Memory B cell (primary cell): ENCODE measurements around the gene RASAL2.

Source experiments
- ATAC-seq: fragments of 150-1000 bp; cut with Tn5 transposase; 2 replicates; pipeline ENCODE4 v1.10.0; 2021; ENCODE audit warnings: low read depth, mild to moderate bottlenecking, moderate library complexity
- DNase-seq, 2 donors: peaks; one replicate each; pipeline ENCODE4 v3.0.0; 2022; ENCODE audit warnings: low spot score in 2 of 2
- H3K27ac Mint-ChIP-seq: one replicate; pipeline ENCODE4 v1.8.0; 2022; ENCODE audit warnings: mild to moderate bottlenecking, moderate library complexity, mixed read lengths
- H3K27me3 Mint-ChIP-seq: one replicate; pipeline ENCODE4 v1.8.0; 2022; ENCODE audit warnings: mixed read lengths
- H3K36me3 Mint-ChIP-seq: one replicate; pipeline ENCODE4 v1.8.0; 2022; ENCODE audit warnings: mild to moderate bottlenecking, mixed read lengths
- H3K4me1 Mint-ChIP-seq: one replicate; pipeline ENCODE4 v1.8.0; 2022; ENCODE audit warnings: mixed read lengths
- H3K4me3 Mint-ChIP-seq: one replicate; pipeline ENCODE4 v1.8.0; 2022; ENCODE audit warnings: mild to moderate bottlenecking, moderate library complexity, mixed read lengths
- H3K9me3 Mint-ChIP-seq: one replicate; pipeline ENCODE4 v1.8.0; 2022; ENCODE audit warnings: mixed read lengths

Gene RASAL2

GRCh38 chr1:178266113-178266512 lies 172.2 kb downstream of the RASAL2 start:
- H3K4me3 Mint-ChIP-seq = no peak overlapping the region
- H3K4me1 Mint-ChIP-seq = no peaks in the 10 kb centered on the region

DNA sequence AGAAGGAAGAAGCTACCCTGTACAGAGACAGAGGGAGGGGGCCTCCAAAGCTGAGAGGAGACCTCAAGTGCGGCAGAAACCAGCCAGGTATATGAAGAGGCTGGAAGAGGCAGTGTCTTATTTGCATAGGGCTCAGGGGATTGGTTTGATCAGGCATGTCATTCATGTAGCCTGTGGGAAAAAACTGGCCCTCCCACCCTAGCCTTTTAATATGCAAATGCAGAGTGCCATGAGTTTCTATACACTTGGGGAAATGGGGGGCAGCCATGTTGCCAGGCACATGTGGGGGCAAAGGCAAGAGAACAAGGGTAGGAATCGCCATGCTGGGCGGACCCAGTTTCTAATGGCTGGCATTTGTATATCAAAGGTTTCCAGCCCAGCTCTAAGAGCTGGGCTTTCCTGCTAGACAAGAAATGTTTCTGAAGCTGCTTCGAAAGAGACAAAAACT lies 172.7 kb downstream of the RASAL2 start:
- Mint-ChIP-seq H3K27me3 (peaks cover under 1% of the 10 kb centered on the region), H3K27ac (no peak overlapping the region), H3K4me1 (no peaks in the 10 kb centered on the region), H3K36me3 (no peaks in the 10 kb centered on the region), H3K4me3 (no peak overlapping the region), H3K9me3 (no peaks in the 10 kb centered on the region)
- ATAC-seq (no peak), DNase-seq (no peak)

More at GRCh38 chr1:178266113-178266512, 172.2 kb downstream of the RASAL2 start:
- no peaks in the 10 kb centered on the region for H3K27me3 Mint-ChIP-seq
- ATAC-seq (no peak), DNase-seq (no peak)
- H3K9me3 Mint-ChIP-seq = no peaks in the 10 kb centered on the region
- no peaks in the 10 kb centered on the region for H3K36me3 Mint-ChIP-seq
- no peak overlapping the region for H3K27ac Mint-ChIP-seq

DNA sequence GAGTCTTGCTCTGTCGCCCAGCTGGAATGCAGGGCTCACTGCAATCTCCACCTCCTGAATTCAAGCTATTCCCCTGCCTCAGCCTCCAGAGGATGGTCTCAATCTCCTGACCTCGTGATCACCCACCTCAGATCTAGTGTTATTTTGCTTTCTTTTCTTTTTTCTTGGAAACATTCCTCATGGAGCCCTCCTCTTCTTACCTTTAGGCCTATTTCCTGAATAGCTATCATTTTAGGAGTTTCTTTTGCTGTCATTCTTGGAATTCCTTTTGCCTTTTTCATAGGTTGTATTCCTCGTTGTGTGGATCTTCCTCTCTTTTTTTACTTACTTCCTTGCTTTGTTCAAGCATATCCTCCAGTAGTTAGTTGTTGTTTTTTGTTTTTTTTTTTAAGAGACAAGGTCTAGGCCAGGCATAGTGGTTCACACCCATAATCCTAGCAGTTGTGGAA lies 173.8 kb downstream of the RASAL2 start:
- peaks cover 3% of the 10 kb centered on the region for H3K27me3 Mint-ChIP-seq
- H3K27ac Mint-ChIP-seq = no peak overlapping the region
- DNase-seq (no peak), ATAC-seq (no peak)
- no peaks in the 10 kb centered on the region for H3K36me3 Mint-ChIP-seq
- no peaks in the 10 kb centered on the region for H3K4me1 Mint-ChIP-seq
- H3K4me3 Mint-ChIP-seq = no peak overlapping the region
- H3K9me3 Mint-ChIP-seq = no peaks in the 10 kb centered on the region

GRCh38 chr1:178271471-178271870 lies 177.6 kb downstream of the RASAL2 start:
- no peaks in the 10 kb centered on the region for H3K36me3 Mint-ChIP-seq
- no peak overlapping the region for H3K4me3 Mint-ChIP-seq
- DNase-seq (no peak), ATAC-seq (no peak)
- no peaks in the 10 kb centered on the region for H3K9me3 Mint-ChIP-seq
- H3K4me1 Mint-ChIP-seq = no peaks in the 10 kb centered on the region
- H3K27me3 Mint-ChIP-seq = peaks cover 7% of the 10 kb centered on the region
- no peak overlapping the region for H3K27ac Mint-ChIP-seq

DNA sequence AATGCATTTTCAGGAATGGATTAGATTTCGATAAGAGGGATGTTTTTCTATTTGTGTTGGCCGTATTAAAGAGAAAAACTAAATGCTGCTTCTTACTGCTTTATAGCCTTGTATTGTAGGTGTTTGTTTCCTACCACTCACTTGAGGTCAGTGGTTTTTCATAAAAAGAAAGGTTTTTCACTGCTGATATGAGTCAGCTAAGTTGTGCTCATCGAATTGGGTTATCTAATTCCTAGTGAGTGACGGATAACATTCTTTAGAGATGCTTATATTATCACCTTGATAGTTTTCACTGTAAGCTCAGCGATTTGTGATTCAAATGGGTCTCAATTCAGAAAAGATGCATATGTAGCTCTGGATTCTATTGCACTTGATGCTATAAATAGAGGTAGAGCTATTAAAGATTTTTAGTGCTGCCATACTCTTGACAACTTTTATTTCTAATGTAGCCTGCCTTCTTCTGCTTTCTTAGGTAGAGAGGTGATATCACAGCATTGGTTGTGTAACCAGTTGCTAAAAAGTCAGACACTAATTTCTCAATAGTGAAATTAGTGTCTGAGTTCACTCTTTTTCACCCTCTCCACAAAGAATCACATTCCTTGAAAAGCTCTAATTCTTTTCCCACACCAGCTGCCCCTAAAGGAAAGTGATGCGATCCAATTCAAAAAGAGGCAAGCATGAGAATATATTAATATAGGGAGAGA lies 180.0 kb downstream of the RASAL2 start:
- peaks cover 7% of the 10 kb centered on the region for H3K27me3 Mint-ChIP-seq
- DNase-seq = no peak
- no peaks in the 10 kb centered on the region for H3K4me1 Mint-ChIP-seq
- H3K9me3 Mint-ChIP-seq = peaks cover 4% of the 10 kb centered on the region
- H3K36me3 Mint-ChIP-seq = no peaks in the 10 kb centered on the region
- no peak overlapping the region for H3K27ac Mint-ChIP-seq
- ATAC-seq = no peak
- H3K4me3 Mint-ChIP-seq = no peak overlapping the region

DNA sequence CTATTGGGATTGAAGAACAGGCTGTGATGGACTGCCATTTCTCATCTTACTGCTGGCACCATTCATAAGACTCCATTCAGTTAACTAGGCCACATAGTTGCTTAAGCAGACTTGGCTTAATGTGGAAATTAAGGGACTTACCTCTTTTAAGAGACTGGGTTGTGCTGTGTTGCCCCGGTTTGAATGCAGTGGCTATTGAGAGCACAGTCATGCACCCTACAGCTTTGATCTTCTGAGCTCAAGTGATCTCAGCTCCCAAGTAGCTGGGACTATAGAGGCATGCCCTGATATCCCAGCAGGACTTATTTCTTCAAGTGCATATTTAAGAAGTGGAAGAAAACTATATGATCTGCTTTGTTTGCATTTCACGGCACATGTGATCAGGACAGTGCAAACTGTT lies 181.1 kb downstream of the RASAL2 start:
- peaks cover 4% of the 10 kb centered on the region for H3K9me3 Mint-ChIP-seq
- ATAC-seq = no peak
- H3K4me1 Mint-ChIP-seq = no peaks in the 10 kb centered on the region
- no peaks in the 10 kb centered on the region for H3K36me3 Mint-ChIP-seq
- H3K4me3 Mint-ChIP-seq = no peak overlapping the region
- H3K27me3 Mint-ChIP-seq = peaks cover 7% of the 10 kb centered on the region
- DNase-seq = no peak
- H3K27ac Mint-ChIP-seq = no peak overlapping the region

GRCh38 chr1:178275553-178275952 lies 181.6 kb downstream of the RASAL2 start:
- DNase-seq (no peak), ATAC-seq (no peak)
- peaks cover 7% of the 10 kb centered on the region for H3K27me3 Mint-ChIP-seq
- no peak overlapping the region for H3K4me3 Mint-ChIP-seq
- peaks cover 4% of the 10 kb centered on the region for H3K9me3 Mint-ChIP-seq
- no peaks in the 10 kb centered on the region for H3K36me3 Mint-ChIP-seq
- no peaks in the 10 kb centered on the region for H3K4me1 Mint-ChIP-seq
- H3K27ac Mint-ChIP-seq = no peak overlapping the region

DNA sequence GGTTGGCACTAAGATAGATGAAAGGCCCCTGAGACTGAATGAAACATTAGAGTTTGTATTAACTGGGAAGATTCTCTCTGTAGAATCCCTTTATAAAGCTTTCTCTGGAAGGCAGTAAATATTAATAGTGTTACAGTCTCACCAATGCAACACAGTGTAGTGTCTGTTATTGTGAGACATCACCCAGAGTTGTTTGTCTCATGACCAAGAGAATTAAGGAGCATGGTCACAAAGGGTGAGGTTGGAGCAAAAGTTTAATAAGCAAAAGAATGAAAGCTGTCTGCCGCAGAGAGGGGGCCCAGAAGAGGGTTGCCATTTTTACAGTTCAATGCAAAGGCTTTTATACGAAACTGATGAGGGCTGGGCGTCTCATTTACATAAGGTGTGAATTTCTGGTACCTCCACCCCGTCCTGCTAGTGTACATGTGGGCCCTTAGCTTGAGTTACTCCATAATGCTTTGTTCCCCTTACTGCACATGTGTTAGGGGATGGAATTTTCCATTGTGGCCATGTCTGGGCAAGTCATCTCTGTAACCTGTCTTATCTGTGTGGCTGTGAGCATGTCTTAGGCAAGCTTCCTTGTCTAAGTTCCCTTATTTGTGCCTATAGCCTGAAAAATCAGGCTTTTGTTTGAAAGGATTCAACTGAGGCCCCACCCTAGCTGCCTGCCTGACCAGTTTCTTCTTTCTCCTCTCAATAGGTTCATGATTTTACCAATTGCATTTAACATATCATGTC lies 184.1 kb downstream of the RASAL2 start:
- Mint-ChIP-seq H3K27ac (no peak overlapping the region), H3K36me3 (no peaks in the 10 kb centered on the region), H3K4me3 (no peak overlapping the region), H3K4me1 (no peaks in the 10 kb centered on the region), H3K9me3 (peaks cover 4% of the 10 kb centered on the region), H3K27me3 (peaks cover 6% of the 10 kb centered on the region)
- no peak for DNase-seq
- no peak for ATAC-seq

DNA sequence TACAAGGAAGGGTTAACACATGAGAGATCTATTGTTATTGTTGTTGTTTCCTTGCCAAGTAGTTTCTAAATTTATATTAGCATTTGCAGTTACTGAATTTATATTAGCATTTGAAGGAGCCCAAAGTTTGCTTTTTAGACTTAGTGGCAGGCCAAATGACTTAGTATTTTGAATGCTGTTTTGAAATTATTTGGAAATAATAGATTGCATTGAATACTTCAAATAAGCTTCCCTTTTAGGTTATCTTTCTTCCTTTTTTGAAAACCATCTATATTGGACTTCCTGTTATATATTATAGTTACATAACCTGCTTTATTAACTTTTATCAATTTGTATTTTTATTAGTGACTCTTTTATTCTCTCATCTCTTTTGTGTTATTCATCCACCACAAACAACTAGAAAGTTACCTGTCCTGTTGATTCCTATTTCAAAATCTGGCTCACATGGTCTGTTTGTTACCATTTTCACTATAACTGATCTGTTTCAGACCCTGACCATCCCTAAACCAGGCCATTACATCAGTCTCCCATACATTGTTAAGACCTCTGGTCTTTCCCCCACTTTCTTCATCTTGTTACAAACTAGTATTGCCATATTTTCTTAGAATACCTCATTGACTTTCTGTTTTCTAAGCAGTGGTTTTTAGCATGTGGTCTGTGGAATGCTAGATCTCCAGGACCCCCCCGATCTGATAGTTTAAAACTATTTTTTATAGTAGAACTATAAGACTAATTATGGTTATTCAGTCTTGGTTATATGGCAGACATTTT lies 185.2 kb downstream of the RASAL2 start:
- peaks cover 4% of the 10 kb centered on the region for H3K9me3 Mint-ChIP-seq
- peaks cover 4% of the 10 kb centered on the region for H3K4me1 Mint-ChIP-seq
- no peak for ATAC-seq
- no peak for DNase-seq
- H3K36me3 Mint-ChIP-seq = no peaks in the 10 kb centered on the region
- no peak overlapping the region for H3K27ac Mint-ChIP-seq
- peaks cover 6% of the 10 kb centered on the region for H3K27me3 Mint-ChIP-seq
- no peak overlapping the region for H3K4me3 Mint-ChIP-seq

DNA sequence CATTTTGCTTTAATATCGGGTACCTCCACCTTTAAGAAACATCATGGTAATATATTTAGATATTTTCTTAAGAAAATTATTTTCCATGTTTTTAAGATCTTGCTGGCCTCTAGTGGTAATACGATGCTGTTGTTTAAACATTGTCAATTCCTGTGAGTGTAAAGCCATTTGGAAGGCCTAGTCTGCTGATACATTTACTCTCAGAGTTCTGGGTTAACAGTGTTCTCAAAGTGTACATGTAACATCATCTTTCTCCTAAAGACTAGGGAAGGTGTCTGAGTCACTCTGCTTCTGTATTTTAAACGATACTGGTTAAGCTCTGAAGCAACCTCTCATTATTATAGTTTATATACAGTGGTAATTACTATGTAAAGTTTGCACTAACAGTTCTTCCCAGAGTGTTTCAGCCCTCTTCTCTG lies 189.1 kb downstream of the RASAL2 start:
- Mint-ChIP-seq H3K4me1 (peaks cover 4% of the 10 kb centered on the region), H3K27ac (no peak overlapping the region), H3K36me3 (no peaks in the 10 kb centered on the region), H3K27me3 (peaks cover 2% of the 10 kb centered on the region), H3K4me3 (no peak overlapping the region), H3K9me3 (peaks cover 1% of the 10 kb centered on the region)
- no peak for DNase-seq
- no peak for ATAC-seq

GRCh38 chr1:178283409-178283808 lies 189.5 kb downstream of the RASAL2 start:
- ATAC-seq (no peak), DNase-seq (no peak)
- peaks cover 2% of the 10 kb centered on the region for H3K27me3 Mint-ChIP-seq
- H3K9me3 Mint-ChIP-seq = peaks cover 1% of the 10 kb centered on the region
- no peak overlapping the region for H3K27ac Mint-ChIP-seq
- no peaks in the 10 kb centered on the region for H3K36me3 Mint-ChIP-seq
- no peak overlapping the region for H3K4me3 Mint-ChIP-seq
- peaks cover 4% of the 10 kb centered on the region for H3K4me1 Mint-ChIP-seq

- no peak for DNase-seq
- H3K27me3 Mint-ChIP-seq = peaks cover 4% of the 10 kb centered on the region
- H3K4me1 Mint-ChIP-seq = peaks cover 4% of the 10 kb centered on the region
- no peak overlapping the region for H3K27ac Mint-ChIP-seq
- no peak for ATAC-seq
- H3K36me3 Mint-ChIP-seq = no peaks in the 10 kb centered on the region
- no peaks in the 10 kb centered on the region for H3K9me3 Mint-ChIP-seq
- H3K4me3 Mint-ChIP-seq = no peak overlapping the region
Observed at GRCh38 chr1:178284058-178284457, 190.2 kb downstream of the RASAL2 start.

DNA sequence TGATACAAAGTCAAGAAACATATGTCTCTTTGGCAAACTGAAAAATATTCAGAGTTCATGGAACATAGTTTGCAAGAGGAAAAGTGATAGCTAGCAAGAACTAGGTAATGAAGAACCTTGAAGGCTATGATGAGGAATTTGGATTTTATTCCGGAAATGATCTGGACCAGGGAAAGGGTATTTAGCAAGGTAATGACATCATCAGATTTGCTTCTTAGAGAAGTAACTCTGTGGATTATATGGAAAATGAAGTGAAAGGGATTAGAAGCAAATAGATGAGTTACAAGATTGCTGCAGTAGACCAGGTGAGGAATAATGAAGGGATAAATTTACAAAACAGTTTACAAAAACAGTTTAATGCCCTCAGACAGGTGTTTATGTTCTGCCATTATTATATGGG lies 197.3 kb downstream of the RASAL2 start:
- Mint-ChIP-seq H3K4me1 (no peaks in the 10 kb centered on the region), H3K27me3 (peaks cover 11% of the 10 kb centered on the region), H3K9me3 (no peaks in the 10 kb centered on the region), H3K36me3 (no peaks in the 10 kb centered on the region), H3K4me3 (no peak overlapping the region), H3K27ac (no peak overlapping the region)
- ATAC-seq (no peak), DNase-seq (no peak)

DNA sequence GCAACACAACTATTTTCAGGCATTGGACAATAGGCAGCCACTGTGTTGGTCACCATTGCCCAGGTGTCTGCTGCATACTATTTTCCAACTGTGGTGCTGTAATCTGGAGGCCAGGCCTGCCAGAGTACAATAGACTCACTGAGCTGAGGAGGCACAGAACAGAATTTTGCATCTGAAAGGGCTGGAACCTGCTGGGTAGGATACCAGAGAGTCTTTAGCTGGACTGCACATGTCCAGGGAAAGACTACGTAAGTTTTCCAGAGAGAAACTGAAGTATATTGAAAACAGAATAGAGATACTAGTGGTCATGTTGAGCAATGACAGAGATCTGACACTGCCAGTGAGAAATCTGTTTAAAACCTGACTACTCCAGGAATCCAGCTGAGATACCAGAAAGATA lies 200.8 kb downstream of the RASAL2 start:
- H3K27me3 Mint-ChIP-seq = peaks cover 4% of the 10 kb centered on the region
- H3K4me1 Mint-ChIP-seq = no peaks in the 10 kb centered on the region
- no peaks in the 10 kb centered on the region for H3K9me3 Mint-ChIP-seq
- no peak overlapping the region for H3K4me3 Mint-ChIP-seq
- no peak overlapping the region for H3K27ac Mint-ChIP-seq
- no peak for DNase-seq
- ATAC-seq = no peak
- no peaks in the 10 kb centered on the region for H3K36me3 Mint-ChIP-seq
